ENCODE data around the gene TRIB2. TPM values are rescaled to one million over a fixed set of nuclear protein-coding genes. Genes with fewer than 3 reads are reported as not detected.

TRIB2 gene
- total and polyA plus RNA-seq, 2 of the 4 experiments (the other 2 are of a cell fraction) = 12.0 to 12.7 TPM

- POLR2A ChIA-PET (ENCODE audit: unreplicated experiment) = no interaction called here
- in situ Hi-C loops (cut with MboI; ENCODE audit: low sequenced_read_pairs) = loop anchor here (10.0 kb wide), 4 partner anchors 297 to 847 kb away; no protein-coding TSS in a partner anchor
- CTCF ChIA-PET = no interaction called here
These were observed 5.4 kb upstream of the TRIB2 start for GRCh38 chr2:12711339-12711738.

More at GRCh38 chr2:12711339-12711738, 5.4 kb upstream of the TRIB2 start:
- H3K4me2 ChIP-seq (ENCODE audit: low read depth, low read length) = no peak overlapping the region
- dilution Hi-C loops (cut with HindIII; ENCODE audit: low sequenced_read_pairs, unreplicated experiment) (no loop called here), intact Hi-C loops (cut with micrococcal nuclease) (no loop called here)
- H2BK20ac ChIP-seq (ENCODE audit: low read depth, low read length) = no peak overlapping the region
- no peak for DNase-seq
- H3K18ac ChIP-seq (ENCODE audit: low read depth, low read length) = no peak overlapping the region
- TF ChIP-seq RAD21 (IDR thresholded peaks at IDR 0.05; ENCODE audit: low read length) (no peak), CEBPB (IDR thresholded peaks at IDR 0.05; ENCODE audit: low read depth, low read length) (no peak), MAFK (IDR thresholded peaks at IDR 0.05; ENCODE audit: low read depth, low read length) (no peak), MAZ (IDR thresholded peaks at IDR 0.05; ENCODE audit: borderline replicate concordance, low read depth, low read length) (no peak), SMC3 (IDR thresholded peaks at IDR 0.05; ENCODE audit: low read depth, low read length) (no peak), CTCF (conservative IDR thresholded peaks at IDR 0.05; ENCODE audit: low read depth, low read length) (no peak), MXI1 (IDR thresholded peaks at IDR 0.05; ENCODE audit: borderline replicate concordance, low read depth, low read length) (no peak), RCOR1 (IDR thresholded peaks at IDR 0.05; ENCODE audit: insufficient replicate concordance, low read length) (no peak), RFX5 (IDR thresholded peaks at IDR 0.05; ENCODE audit: low read depth, low read length) (no peak), FOS (IDR thresholded peaks at IDR 0.05; ENCODE audit: low read depth, low read length) (no peak), ELK1 (IDR thresholded peaks at IDR 0.05; ENCODE audit: borderline replicate concordance, low read depth, low read length) (no peak), CHD1 (IDR thresholded peaks at IDR 0.05; ENCODE audit: low read depth, low read length) (no peak), USF2 (IDR thresholded peaks at IDR 0.05; ENCODE audit: low read depth, low read length) (no peak), NFE2L2 (IDR thresholded peaks at IDR 0.05; ENCODE audit: low read depth, low read length) (no peak), POLR2A (IDR thresholded peaks at IDR 0.05; ENCODE audit: low read depth, low read length) (no peak), BHLHE40 (IDR thresholded peaks at IDR 0.05; ENCODE audit: low read depth, low read length) (no peak)
- no peak for ATAC-seq (ENCODE audit: low read depth)
- H3K36me3 ChIP-seq (ENCODE audit: control insufficient read depth, insufficient read depth, low read length) = no peaks in the 10 kb centered on the region
- no peaks in the 10 kb centered on the region for H4K20me1 ChIP-seq (ENCODE audit: insufficient read depth, low read length)
- H2BK120ac ChIP-seq (ENCODE audit: low read depth, low read length) = no peak overlapping the region
- H2BK5ac ChIP-seq (ENCODE audit: low read depth, low read length, poor library complexity, severe bottlenecking) = no peak overlapping the region
- peaks cover 5% of the 10 kb centered on the region; the same call in 1 of the 2 replicates for H3K9me1 ChIP-seq (ENCODE audit: insufficient read depth, low read length)
- H2AFZ ChIP-seq (replicated peaks; ENCODE audit: low read length, poor library complexity) = no peak overlapping the region
- no peak overlapping the region for H4K5ac ChIP-seq (ENCODE audit: low read depth, low read length)
- H3K79me1 ChIP-seq (ENCODE audit: low read depth in 1 of 2, low read length in 2 of 2) = peaks cover 0 to 8% of the 10 kb centered on the region in 2 experiments; a peak in 1 of 4 replicates
- peaks cover 12% of the 10 kb centered on the region for H3K4me1 ChIP-seq (ENCODE audit: control insufficient read depth, insufficient read depth, low read length)
- no peak overlapping the region for H3K14ac ChIP-seq (replicated peaks; ENCODE audit: low read depth, low read length)
- H3K4me3 ChIP-seq (ENCODE audit: insufficient read depth, low read depth, low read length) = no peak overlapping the region
- H3K9me3 ChIP-seq (ENCODE audit: control insufficient read depth, insufficient read depth, low read length) = no peaks in the 10 kb centered on the region
- no peaks in the 10 kb centered on the region for H3K27me3 ChIP-seq (ENCODE audit: control insufficient read depth, insufficient read depth, low read length)
- no peak overlapping the region for H3K4ac ChIP-seq (ENCODE audit: low read depth, low read length)
- no peak overlapping the region for H2BK15ac ChIP-seq (ENCODE audit: low read depth, low read length)
- H4K91ac ChIP-seq (ENCODE audit: insufficient read depth, low read depth, low read length) = no peak overlapping the region
- H2AK5ac ChIP-seq (ENCODE audit: low read depth, low read length) = no peak overlapping the region
- no TSS peak for BruUV-seq (replicated peaks)
- H4K8ac ChIP-seq (ENCODE audit: low read depth in 2 of 2, low read length in 2 of 2) = no peak overlapping the region
- no peak overlapping the region for H3K27ac ChIP-seq (ENCODE audit: insufficient read depth, low read length)
- H3K23ac ChIP-seq (ENCODE audit: low read depth, low read length) = no peak overlapping the region
- H2AK9ac ChIP-seq (replicated peaks; ENCODE audit: low read depth, low read length, poor library complexity) = no peak overlapping the region
- H3K56ac ChIP-seq (ENCODE audit: extremely low read depth, insufficient read depth, low read length) = no peak overlapping the region
- WGBS, 2 experiments (ENCODE audit: extremely low coverage in 2 of 2, insufficient read length in 1 of 2) = no CpG with 5 or more reads among the region's 1 CpG
- no peak overlapping the region for H3K9ac ChIP-seq (ENCODE audit: low read depth, low read length)
